Kidney capillary endothelial cell (primary cell): ENCODE results near the gene DNTT.

Experiments
- DNase-seq: peaks from one replicate; pipeline ENCODE4 v3.0.0-alpha.2; 2018; ENCODE audit warnings: low spot score

The DNTT gene

DNA sequence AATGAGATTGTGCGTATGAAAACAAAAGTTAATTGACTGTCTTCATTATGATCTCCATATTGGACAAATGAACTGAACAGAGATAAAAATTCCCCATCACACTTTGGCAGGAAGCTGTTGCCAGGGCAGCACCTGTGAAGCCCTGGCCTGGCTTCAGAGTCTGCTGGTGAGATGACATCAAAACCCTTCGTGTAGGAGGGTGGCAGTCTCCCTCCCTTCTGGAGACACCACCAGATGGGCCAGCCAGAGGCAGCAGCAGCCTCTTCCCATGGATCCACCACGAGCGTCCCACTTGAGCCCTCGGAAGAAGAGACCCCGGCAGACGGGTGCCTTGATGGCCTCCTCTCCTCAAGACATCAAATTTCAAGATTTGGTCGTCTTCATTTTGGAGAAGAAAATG, at the start of gene DNTT:
Gene DNTT, plus strand, starts transcription at position 205 of the 400 bp plus-strand sequence. Its CDS starts 64 bp downstream, at position 269.
- DNase-seq = no peak

DNA sequence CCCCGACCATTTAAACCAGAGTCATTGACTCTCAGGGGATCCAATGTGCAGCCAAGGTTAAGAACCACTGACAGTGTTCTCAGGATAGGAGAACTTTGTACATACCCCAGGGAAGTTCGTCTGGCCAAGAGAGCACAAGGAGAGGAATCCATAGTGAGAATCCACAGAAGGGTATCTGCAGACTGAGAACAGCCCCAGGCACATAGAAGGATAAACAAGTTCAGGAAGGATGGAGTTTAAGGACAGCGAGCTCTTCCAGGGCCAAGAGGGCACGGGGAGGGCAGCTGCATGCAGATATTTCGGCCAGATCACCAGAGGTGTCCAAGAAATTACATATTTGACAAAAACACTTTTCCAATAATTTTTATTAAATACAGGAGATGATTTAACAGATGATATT, 49.3 kb upstream of the DNTT start:
- DNase-seq = no peak

DNA sequence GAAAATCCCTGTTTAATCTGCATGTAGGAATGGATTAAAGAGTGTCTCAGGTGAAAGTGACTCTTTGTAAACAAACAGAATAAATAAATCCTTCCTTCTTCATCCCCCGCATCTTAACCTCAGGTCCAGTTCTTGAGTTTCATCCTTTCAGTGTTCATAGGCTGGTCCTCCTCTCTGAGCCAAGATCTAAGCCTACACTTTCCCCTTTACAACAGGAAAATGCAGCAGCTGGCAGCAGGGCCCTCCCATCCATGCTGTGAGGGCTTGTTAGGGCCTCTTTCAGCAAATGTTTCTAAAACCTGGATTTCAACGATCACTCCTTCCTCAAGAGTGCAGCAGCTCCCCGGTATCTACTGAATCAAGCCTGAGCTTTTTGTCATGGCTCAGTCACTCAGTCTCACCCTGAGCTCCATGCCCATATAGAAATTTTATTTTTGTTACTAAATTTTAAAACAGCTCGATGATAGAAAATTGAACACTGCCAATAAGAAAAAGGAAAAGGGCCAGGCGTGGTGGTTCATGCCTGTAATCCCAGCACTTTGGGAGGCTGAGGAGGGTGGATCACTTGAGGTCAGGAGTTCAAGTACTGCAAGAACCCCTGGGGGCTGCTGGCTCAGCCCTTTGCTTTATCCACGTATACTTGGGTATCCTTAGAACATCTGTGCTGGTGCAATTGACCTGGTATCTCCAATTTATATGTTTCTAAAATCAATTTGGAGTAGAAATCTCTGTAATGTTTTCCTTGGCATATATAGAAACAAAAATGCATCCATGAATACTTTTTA, 48.5 kb upstream of the DNTT start:
- no peak for DNase-seq

DNA sequence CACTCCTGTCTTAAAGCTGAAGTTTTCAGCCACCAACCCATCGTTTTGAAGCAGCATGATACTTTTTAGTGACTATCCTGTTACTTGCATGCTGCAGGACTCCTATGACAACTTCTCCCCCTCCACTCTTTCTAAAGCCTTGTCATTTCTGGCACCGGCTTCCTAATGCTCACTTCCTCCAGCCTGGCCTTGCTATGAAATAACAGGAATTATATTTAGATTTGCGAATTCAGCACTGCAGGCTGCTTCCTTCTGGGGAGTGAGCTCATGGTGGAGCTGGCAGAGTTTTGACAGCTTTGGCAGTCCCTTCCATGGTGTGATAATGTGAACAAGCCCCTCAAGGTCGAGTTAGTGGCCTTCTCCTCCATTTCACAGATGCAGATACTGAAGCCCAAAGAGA, 46.3 kb upstream of the DNTT start:
- peak; percentile 71 for DNase-seq

DNA sequence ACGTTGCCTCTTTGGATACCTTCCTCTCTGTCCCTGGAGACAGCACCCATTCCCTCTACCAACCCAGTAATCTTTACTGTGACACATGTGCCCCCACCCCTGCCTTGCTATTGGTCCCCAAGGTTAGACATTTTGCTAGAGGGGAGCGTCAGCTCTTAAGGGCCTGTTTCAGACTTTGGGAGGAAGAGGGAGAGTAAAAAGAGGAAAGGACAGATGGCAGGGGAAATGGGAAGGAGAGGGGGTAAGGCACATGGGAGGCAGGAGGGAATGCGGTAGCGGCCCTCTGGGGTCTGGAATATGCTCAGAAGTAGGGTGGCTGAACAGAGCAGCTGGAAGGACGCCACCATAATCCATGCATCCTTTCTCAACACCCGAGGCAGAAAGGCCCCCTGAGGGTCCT, 45.1 kb upstream of the DNTT start:
- no peak for DNase-seq

DNA sequence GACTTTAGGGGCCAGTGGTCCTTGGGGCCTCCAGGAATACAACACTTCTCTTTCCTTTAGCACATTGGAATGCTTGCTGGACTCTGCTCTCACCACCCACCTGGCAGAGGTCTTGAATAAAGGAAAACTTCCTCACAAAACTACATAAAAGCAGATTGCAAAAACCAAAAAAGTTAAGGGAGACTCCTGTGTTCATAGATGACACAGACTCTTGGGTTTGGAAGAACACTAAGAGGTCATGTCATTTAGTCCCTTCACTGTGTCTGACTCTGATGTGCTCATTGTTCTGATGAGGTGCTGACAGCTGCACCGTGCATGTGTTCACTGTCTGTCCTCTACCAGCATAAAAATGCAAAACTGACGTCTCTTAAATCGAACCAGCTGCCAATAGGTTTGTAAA, 44.2 kb upstream of the DNTT start:
- no peak for DNase-seq

DNA sequence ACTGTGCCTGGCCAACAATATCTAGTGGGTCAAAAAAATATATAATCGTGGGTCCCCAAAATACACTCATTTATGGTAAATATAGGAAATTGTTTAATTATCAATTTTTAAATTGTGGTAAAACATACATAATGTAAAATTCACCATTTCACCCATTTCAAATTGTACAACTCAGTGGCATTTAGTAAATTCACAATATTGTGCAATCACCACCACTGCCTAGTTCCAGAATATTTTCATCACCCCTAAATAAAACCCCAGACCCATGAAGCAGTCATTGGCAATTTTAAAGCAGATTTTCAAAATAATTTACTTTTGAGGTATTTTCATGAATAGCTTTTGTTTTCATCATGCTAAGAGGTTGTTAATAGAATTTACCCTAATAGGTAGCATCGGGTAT, 43.1 kb upstream of the DNTT start:
- DNase-seq = no peak

DNA sequence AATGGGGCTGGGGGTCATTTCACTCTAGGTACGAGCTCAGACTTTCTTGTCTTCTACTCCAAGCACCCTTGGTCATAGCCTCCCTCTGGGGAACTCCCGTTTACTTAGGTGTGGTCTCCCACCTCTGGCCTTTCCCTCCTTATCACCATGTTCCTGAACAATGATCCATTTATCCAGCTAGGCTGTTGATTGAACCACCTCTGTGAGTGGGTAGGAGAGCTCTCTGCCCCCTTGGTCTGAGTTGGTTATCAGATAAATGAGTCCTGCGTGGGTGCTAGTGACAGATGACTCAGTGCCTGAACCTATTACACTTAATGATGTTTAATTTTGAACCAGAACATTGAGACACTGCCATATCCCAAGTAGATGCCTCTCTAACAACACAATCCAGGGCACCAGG, 42.3 kb upstream of the DNTT start:
- DNase-seq = no peak

DNA sequence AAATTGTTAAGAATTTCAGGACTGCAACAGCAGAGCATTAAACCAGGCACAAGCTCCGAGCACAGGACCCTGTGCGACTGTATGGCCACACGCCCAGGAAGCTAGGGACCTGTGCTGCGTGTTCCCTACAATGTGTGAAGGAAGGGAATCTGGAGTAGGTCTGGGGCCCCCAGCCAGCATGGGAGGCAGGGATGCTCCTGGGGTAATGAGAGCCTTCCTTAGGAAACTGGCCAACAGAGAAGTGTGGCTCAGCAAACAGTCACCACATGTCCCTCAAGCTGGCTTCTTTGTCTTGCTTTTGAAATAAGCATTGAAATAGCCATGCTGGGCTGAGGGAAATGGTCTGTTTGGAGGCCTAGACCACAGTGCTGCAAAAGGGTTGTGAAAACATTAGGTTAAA, 41.1 kb upstream of the DNTT start:
- no peak for DNase-seq

DNA sequence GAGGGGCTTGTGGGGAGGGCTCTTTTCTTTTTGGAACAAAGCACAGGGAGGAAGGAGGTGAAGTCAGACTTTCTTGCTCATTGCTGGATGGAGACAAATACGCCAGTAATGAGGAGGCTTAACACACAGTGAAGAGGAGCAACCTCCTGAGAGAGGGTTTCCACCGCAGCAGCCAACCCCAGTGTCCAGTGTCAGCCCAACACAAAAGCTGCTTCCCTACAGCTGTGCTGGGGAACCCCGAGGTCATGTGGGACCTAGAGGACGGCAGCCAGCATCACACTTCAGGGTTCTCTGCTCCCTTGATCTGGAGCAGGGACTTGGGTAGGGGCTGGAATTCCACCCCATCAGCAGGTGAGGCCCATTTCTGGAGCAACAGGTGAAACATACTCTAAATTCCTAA, 40.6 kb upstream of the DNTT start:
- DNase-seq = no peak

DNA sequence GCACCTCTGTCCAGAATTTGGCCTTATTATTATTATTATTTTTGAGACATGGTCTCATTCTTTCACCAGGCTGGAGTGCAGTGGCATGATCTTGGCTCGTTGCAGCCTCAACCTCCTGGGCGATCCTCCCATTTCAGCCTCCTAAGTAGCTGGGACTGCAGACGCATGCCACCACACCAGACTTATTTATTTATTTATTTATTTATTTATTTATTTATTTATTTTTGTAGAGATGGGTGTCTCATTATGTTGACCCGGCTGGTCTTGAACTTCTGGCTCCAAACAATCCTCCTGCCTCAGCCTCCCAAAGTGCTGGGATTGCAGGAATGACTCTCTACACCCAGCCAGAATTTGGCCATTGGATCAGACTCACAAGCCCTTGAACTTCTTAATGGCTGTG, 39.3 kb upstream of the DNTT start:
- no peak for DNase-seq

DNA sequence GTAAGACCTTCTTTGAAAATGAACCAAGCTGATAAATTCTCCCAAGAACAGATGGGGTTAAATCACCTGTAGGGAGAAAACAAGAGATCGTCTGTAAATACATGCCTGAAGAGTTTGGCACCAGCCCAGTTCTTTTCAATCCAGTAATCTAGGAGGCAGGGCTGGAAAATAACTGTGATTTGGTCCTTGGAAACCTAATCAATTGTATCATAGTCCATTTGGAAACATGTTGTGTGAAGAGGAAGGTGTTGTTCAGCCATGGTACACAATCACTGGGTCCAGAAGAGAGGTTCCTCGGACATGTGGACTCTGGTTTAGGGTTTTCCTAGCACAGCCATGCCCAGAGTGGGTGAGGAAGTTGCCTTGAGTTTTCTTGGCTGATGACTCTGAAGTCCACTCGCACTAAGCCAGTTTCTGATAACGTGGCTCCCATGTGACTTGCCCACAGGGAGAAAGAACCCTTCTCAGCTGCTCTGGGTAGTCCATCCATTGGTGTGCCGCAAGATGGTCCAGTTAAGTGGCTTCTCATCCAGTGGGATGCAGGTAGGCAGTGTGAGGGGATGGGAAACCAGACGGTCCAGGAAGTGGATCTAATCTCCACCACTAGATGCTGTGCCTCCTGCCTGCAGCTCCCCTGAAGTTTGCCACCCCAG, 38.0 kb upstream of the DNTT start:
- no peak for DNase-seq

DNA sequence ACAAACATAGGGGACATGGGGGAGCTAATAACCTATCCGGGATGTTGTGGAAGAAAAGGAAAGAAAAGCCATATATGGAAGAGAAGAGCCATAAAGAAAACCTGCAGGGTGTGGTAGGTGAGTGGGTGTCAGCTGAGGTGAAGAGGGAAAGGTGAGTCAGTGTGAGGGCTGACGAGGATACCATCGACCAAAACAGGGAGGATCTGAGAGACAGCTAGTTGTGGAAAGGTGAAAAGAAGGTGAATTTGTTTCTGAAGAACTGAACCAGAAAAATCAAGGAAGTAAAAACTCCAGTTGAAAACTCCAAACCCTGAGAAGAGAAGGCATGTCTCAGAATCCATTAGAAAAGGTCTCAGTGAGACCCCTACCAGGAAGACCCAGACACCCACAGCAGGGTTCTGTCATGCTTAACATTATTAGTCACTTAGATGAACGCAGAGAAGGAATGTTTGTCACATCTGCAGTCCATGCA, 37.0 kb upstream of the DNTT start:
- no peak for DNase-seq

DNA sequence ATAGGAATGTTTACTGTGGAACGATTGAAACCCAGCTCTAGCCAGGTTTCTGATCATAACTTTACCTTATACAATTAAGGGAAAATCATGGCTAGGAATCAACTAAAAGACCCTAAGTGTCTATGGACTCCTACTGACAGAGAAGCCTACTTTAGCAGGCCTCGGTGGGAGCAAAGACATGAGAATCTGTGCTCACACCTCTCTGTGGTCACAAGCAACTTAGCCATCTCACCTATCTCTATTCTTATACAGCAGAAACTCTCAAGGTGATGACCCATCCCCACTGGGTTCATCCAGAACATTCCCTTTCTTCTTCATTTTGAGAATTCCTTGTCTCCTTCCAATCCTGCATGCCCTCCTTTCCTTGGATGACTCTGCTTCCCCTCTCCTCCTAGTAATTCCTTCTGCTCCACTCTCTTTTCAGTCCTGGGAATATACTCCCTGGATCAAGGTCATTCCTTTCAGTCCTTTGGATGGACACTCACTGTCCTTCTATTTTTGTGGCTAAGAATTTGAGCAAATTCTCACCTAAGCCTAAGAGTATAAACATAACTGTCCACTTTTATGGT, 35.8 kb upstream of the DNTT start:
- DNase-seq = no peak

DNA sequence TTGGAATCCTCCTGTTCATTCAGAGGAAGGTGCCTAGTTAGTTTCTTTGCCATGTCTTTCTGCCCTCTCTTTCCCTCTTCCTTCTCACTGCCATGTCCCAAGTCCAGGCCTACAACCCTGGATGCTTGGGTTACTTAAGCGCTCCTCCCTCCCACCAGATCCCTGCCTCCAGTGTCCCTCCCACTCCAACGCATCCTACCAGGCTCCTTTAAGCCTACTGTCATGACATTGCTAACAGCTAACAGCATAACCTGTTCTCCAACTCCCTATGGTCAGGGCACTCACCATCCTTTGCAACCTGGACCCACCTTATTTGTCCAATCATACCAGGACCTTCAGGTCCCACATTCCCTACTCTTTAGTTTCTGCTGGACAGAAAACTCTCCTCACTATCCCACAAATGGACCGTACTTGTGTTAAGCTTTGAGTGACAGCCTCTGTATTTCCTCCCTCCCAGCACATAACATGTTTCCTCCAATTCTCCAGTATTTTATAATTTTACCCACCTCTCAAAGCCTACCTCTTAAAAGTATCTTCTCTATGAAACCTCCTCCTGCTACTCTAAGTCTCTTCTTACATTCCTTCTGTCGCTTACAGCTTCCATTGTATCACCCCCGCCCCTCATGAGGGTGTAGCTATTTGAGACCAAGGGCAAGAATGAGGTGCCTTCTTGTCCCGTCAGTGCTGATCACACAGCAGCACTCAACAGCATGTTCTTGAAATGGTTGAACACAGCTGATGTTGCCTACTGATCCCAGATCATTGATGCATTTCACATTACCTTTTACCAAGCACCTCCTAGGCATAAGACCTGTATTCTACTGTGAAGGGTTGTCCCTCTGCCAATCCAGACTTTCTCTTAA, 34.6 kb upstream of the DNTT start:
- no peak for DNase-seq

DNA sequence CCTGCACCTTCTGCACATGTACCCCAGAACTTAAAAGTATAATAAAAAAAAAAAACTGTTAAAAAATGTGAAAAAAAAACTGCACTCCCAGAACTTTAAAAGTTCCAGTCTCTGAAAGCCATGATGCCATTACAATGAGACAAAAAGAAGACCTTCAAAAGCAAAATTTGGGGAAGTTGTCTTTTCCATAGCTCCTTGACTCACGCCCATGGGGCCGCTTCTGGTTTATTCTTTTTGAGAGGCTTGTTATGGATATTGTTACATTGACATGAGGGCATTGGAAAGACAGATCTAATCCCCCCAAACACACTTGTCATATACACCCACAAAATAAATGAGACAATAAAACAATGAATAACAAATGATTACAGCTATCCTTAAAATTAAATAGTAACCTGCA, 33.7 kb upstream of the DNTT start:
- no peak for DNase-seq

DNA sequence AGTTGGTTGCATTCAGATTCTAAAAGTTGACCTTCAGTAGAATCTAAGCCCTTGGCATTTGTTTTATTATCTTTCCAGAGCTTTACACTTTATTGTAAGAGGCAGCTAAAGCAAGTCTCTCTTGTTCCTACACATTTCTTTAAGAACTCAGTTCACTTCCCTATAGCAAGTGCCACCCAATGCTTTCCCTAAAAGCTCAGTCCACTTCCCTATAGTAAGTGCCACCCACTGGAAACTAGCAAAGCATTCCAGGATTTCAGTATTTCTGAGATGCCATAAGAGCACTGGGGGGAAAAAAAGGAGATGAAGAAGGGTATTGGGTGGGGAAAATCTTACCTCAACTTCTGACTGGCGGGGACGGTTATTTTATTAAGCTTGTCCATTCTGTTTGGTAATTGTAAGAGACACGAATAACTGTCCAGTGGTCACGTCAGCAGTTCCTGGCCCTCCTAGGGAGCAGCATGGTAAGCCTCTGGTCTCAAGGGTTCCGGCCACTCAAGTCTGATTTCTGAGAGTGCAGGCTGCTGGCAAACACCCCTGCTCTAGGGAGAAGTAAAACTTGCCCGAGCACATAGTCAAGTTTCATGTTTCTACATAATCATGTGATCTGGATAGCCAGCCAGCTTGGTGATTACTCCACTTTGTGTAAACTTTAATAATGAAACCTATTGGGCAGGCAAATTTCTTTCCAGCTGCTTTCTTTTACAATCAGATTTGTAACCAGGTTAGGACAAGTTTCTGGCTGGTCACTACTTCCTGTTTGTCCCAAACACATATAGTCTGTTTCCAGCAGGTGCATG, 33.0 kb upstream of the DNTT start, which contains the start of gene BLNK:
Gene BLNK, minus strand, starts transcription at position 554 of the 800 bp plus-strand sequence. Its CDS starts 171 bp downstream, at position 383.
- DNase-seq = no peak

DNA sequence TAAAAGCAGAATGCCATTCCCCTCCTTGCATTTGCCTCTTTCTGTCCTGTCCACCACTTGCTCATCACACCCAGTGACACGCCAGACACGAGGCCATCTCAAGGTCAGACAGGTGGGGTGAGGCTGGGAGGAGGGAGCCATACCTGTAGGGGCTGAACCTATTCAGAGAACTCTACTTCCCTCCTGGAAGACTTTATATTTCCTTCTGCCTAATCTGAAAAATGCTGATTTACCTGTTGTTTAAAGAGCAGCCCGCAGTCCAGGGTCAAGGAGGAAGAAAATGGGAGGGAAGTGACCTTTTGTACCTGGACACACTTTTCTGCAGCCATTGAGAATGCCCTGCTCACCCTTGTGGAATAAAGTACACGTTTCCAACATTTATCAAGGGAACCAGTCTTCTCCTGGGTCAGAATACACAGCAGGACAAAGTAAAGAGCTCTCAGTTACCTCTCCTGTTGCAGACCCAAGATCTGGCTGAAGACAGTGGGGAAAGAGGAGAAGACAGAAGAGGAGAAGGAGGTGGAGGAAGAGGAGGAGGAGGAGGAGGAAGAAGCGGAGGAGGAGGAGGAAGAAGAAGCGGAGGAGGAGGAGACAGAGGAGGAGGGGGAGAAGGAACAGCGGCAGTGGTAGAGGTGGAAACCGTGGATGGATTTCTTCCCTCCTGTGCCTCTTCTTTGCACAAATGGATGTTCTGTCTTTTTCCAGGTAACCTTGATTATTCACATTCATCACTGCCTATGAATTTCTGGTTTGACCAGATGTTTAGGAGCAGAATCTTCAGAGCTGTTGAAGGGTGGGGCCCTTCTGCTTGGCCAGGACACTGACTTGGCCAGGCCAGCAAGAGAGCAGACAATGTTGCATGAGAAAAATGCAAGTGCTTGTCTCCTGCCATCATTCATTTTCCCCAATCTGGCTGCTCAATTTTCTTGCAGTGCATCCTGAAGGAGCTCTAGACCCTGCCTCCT, 31.6 kb upstream of the DNTT start:
- no peak for DNase-seq

DNA sequence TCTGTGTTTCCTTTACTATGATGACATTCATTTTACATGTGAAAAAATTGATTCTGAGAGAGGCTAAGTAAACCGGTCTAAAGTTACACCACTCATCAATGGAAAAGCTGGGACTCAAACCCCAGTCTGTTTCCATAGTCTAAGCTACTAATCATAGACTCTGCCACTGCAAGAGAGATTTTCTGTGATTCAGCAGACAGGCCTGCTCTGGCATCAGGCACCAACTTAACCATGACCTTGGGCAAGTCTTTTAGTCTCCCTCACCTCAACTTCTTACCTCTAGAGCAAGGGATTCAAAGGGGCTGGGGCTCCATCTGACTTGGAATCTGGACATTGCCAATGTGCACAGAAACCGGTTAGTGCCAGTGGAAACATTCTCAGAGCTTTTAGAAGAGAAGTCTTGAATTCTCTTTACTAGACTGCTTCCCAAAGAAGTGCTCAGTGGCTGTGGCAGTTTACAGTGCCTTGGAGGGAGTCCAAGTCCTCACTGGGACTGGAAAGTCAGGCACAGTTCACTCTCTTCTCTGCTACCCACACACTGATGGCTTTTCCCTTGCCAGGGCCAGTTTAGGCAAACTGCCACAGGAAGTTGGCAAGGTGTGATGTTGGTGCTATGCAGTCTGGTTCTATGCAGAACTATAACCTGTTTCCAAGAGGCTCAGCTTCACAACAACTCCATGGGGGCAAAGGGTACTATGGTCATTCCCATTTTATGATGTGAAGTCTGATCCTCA, 28.4 kb upstream of the DNTT start:
- DNase-seq = no peak

DNA sequence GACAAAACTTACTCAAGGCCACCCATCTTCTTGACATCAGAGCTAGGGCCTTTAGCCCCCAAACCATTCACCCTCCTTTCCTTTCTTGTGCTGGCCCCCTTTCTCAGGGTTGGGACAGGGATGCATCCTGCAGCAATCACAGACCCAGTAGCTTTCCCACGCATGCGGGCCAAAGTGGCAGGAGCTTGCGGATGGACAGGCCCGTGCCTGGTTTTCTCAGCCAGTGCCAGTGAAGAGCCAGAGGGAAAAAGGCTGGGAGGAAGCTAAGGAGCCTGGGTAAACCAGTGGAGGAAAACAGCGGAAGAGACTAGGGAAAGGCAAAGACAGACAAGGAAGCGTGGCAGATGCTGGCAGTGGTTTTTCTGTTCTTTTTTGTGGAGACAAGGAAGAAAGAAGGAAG, 27.8 kb upstream of the DNTT start:
- DNase-seq = no peak
